Measurements from ENCODE around the gene SETBP1.
A peak's percentile ranks its signal among the peaks of the same experiment; 100 is the strongest.

The SETBP1 gene

DNA sequence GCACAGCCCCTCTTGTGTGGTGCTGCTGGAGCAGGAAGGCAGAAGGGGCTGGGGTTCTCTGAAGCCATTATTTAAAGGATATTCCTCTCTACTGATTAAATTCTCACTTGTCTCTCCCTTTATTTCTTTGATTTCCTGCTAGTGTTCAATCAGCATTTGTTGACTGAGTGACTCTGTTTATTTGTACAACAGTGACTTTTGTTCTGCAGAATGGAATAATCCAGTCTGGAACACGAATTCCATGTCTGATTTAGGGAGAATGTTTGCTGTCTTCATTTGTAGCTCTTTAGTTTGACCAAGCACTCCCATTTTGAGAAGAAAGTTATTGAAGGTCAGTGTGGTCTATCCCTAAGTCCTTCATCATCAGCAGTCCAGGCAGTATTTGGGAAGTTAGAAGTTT is 141.2 kb downstream of the SETBP1 start:
- DNase-seq: no peak

DNA sequence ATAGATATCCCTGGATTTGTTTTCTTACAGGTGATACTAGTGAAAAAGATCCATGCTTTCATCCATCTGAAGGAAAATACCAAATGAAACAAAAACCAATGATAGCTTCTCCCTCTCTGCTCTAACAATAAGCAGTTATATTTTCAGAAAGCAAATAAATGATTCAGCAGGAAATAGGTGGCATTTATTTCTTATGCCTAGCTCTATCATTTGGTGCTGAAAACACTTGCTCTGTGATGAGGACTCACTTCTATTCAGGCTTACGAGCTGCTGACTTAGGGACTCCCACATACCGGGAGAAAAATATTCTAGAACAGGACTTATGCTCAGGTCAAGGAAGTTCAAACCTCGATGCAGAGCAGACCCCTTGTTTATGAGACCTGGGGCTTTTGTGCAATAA is 142.6 kb downstream of the SETBP1 start:
- DNase-seq: no peak

DNA sequence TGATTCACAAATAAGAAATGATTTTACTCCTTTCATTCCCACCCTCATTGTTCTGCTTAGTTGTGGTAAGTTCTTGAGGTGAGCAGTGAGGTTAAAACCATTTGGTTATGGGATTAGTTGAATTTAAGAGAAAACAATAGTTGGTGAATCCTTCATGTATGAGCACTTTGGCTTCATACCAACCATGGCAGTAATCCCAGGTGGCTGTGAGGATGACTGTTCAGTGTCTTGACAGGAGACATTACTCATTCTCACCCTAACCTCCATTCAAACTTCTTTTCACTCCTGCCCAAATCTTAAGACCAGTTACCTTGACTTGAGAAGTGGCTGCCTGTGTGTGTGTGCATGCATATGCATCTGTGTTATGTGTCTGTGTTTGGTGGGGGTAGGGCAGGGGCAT is 143.1 kb downstream of the SETBP1 start:
- DNase-seq: no peak

DNA sequence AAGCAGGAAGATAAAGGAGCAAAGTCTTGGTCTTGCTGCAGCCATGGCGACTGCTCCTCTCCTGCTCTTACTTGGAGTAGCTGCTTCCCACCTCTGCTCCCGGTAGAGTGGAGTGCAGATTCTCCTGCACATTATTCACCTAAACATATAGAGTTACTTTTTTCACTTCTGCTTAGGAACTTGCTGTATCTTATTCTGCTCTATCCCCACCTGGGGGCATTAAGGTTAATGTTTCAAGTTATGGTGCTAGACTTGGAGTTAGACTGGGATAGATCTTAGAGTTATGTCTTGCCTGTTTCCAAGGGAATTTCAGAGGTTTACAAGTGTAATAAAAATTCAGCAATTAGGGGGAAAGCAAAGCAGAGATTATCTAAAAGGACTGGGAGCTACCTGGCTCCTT is 144.2 kb downstream of the SETBP1 start:
- DNase-seq: no peak

DNA sequence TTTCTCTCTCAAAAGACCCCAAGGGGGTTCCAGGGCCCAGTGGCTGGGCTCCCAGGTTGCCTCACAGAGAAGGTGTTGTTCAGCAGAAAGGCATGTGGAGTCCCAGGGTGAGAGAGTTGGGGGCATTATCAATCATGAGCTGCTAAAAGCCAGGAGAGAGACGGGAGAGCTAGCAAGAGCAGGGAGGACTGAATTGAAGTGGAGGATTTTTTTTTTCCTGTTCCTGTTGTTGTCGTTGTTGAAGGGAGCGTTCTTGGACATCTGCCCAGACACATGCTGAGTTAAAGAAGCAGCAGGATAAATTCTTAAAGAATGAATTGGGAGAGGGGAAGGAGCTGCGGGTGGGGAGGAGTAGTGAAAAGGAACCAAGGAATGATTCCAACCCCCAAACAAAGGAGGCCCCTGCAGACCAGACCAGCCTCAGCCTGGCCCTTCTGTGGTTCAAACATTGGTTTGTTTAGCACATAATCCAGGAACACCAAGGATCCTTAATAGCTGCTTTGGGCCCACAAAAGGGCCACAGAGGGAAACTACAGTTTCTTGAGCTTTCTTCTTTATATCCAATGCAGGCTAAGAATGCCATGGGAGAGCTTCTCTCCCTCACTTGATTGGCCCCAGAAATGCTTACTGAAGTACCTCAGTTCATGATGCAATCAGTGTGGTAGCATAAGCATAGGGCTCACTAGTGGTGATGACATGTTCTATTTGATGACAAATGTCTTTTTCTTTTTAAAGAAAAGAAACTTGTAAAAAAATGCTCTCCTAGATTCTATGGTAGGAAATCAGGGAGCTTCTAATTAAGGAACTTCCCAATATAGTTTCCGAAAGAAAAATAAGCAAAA is 146.0 kb downstream of the SETBP1 start:
- no peak for DNase-seq

DNA sequence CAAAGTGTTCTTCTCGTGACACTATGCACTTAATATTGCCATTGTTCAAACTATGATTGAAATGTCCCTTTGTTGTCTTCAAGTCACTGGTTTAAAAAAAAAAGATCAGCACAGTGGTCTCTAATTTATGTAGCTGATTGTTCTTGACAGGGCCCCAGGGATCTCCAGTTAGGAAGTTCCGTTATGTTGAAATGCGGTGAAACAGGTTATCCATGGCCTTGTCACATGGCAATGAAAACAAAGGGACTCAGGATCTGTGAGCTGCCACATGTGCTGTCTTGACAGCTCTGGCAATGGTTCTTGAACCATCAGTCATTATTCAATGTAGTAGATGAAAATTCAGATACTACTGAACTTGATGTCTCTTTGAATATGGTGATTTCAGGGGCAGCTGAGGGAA is 147.4 kb downstream of the SETBP1 start:
- DNase-seq: no peak

DNA sequence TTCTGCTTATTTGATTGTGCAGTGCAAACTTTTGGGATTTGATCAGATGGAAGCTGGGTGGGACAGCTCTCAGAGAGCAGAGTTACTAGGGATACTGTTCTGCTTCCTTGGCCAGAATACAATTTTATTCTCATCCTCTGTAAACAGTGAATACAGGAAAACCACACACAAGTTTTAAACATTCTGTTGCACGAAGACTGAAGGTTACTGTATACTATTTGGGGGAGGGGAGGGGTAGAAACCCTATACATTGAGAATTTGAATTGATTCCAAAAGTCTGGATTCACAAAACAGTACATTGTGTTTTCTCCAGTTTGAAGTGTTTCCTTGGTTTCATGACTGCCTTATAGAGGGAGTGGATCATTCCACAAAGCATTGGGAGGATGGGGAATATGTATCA is 149.9 kb downstream of the SETBP1 start:
- DNase-seq: no peak

DNA sequence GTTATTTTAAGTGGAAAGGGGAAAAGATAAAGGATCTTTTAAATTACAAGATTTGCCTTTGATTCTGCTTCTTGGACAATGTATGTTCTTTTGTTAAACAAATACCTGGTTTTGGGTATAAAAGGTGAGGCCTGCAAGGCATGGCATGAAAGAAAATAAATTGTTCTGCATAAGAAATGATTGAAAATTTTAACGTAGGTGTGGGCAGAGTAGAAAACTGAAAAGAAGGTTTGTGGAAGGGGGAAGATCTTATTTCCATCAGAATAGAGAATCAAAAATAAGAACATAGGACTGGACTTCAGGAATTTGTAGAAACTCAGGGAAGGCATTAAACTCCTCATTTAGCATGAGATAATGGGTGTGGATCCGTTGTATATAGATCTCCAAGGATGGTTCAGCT is 153.1 kb downstream of the SETBP1 start:
- DNase-seq: no peak

DNA sequence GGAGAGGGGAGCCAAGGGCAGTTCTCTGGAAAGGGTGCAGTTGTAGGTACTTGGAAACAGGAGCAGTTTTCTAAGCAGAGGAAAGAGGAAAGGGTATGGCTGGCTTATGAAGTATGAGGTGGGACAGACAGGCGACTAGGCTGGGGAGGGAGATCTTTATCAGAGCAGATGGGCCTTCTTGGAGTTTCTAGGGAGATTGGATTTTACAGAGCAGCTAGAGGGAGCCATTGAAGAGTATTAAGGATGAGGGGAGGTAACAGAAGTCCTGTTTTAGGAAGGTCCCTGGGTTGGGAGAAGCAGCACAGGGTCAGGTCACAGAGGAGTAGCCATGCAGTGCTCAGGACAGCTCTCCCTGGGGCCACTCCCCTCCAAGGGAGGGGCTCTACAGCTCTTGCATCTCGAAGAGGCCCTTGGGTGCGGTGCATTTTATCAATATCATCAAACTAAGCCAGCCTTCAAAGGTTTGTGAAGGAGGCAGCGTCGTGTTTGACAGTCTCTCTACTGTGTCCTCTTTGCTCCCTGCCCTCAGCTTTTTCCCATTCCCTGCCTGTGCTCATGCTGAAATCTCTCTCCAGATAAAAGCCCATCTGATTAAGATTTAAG is 154.3 kb downstream of the SETBP1 start:
- no peak for DNase-seq

DNA sequence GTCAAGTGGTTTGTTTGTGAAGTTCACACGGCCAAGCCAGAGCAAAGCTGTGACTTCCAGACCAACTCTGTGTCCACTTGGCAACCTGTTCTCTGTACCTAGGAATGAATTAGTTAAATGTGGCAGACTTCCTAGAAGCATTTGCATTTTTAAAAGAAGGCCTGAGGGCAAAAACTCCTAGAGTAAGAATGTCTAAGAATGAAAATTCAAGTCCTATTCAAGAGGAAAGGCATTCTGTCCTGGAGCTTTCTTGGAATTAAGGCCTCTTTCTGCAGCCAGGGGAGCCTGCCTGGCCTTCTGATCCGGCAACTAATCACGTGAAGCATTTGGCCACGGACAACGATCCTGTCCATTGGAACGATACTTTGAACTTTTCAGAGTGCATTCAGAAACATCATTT is 155.0 kb downstream of the SETBP1 start:
- DNase-seq: no peak

DNA sequence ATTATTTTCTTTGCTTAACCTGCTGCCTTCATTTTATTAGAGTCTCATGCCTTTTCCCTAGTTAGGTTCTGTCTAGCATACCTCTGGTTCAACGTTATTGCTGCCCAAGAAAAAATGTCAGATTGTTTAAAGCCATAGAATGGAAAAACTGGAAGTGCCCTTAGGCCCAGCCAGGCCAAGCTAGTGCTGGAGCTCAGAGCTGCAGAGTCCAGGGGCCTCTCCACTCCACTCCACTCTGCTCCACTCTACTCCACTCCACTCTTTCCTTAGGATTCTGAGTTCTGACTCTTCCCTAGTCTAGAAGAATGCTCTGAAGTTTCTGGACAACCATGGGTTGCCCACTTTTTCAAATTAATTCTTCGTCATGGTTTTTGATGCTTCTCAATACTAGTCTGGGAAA is 155.6 kb downstream of the SETBP1 start:
- DNase-seq: no peak

DNA sequence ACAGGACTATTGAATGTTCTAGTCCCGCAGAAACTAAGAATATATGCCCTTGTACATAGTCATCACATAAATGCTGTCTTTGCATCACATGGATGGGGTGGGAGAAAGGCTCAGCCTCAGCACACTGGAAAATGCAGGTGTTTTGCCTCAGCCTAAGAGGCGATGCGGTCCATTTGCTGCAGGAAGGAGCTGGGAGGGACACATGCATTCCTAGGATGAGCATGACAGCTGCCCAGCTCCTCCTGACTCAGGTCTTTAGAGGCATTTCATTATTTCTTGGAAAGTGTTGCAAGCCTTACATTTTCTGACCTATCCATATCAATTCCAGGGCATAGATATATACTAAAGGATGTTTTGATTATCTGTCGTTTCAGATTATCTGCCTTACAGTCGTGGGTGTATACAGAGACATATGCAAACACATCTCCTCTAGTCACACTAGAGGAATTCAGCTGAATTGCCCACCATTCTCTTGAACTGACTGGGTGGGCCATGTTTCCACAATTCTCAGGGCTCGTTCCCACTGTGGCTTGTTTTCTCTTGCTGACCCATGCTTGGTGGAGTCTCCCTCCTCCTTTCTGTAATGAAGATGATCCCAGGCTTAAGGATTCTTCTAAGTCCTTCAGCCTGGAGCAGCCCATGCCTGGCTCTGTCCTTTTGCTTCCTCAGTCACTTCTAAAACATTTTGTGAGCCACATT is 156.9 kb downstream of the SETBP1 start:
- no peak for DNase-seq

DNA sequence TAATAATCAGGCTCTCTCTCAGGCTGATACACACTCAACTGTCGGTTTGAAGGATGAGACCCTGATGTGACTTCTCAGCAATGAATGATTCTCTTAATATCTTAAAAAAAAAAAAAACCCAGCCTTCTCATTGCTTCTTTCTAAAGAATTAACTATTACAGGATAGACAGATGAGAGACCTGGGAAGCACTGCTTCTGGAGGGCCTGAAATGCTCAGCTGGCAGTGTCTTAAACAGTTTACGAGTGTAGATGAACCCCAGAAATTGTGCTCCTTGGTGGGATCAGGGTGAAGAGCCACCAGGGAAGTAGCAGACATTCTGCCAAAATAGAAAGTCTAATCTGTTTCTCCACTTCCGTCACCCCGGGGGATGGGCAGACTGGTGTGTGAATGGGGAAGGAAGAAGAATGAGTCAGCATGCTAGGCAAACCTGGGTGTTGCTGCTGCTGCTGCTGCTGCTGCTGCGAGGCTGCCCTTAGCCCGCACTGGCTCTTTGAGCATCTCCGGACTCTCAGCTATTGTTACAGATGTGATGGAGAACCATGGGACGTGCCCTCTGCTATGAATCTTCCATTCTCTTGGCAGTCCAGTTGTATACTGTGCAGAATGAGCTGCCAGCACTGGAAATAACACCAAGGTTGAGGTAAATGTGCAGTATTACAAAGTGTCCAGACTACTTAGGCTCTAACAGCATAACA is 158.4 kb downstream of the SETBP1 start:
- peak; percentile 26 for DNase-seq

DNA sequence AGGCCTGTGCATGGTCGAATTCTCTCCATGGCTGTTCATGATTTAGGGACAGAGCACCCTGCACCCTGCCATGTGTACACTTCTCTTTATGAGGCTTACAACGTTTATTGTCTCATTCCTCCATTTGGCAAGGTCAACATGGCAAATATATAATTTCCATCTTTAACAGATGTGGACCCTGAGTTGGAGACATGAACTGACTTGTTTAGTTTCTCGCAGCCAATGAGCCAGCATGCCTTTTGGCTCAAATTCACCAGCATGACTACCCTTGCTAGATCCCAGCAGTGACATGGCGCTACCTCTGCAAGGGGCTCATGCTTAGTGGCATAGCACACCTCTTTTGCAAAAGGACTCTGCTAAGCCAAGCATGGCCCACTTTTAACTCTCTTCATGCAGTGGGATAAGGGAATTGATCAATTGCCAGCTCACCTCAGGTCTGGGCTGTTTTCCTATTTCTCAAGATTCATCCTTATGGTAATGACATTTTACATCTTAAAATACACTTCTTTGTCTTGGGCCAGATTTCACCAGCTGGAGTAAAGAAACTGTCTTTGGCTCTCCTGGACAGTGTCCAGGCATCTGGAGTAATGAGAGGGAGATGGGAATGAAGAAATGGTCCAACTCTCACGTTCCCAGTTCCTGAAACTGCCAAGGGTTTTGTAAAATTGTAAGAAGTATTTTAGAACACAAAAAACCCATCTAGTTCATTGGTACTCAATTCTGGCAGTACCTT is 159.5 kb downstream of the SETBP1 start:
- DNase-seq: peak; percentile 91

DNA sequence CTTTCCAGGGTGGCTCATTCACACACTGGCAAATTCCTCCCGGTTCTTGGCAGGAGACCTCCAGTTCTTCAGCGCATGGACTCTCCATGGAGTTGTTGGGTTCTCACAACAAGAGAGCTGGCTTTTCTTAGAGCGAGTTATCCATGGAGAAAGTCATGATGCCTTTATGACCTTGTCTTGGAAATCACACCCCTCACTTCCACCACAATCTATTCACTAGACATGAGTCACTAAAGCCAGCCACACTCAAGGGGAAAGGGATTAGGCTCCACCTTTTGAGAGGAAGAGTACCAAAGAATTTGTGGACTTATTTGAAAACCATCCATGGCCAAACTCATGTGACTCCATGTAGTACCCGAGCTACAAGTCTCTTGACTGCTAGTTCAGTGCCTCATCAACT is 160.5 kb downstream of the SETBP1 start:
- no peak for DNase-seq

DNA sequence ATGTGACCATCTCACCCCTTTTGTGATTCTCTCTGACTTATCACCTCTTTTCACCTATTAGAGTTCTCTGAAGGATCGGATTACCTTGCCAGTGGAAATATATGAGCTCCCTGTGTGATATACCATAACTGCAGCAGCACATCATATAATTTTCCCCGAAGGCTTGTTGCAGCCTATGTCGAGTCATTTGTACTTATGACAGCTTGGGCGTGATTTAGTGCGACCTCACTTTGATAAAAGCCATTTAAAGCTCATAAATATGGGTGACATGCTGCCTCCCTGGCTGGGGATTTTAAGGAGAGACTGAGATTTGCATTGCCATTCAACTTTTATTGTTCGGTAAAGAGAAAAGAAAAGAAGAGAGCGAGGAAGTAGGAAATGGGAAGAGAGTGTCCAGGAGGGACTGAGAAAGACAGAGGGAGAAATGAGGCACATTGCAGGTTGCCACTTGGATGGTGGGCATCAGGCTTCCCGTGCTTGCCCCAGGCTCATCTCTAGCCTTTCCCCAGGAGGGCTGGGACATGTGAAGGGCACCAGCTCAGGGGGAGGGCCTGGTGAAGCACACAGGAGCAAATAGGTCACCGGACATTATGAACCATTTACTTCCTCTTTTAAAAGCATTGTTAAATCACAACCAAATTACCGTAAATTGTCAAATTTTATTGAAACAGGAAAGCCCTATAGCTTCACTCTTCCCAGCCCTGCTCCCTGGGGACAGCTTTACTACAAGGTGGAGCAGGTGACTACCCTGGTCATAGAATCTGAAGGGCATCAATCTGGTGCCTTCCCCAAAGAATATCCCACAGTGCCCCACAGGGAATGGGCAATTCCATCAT is 161.3 kb downstream of the SETBP1 start:
- no peak for DNase-seq

DNA sequence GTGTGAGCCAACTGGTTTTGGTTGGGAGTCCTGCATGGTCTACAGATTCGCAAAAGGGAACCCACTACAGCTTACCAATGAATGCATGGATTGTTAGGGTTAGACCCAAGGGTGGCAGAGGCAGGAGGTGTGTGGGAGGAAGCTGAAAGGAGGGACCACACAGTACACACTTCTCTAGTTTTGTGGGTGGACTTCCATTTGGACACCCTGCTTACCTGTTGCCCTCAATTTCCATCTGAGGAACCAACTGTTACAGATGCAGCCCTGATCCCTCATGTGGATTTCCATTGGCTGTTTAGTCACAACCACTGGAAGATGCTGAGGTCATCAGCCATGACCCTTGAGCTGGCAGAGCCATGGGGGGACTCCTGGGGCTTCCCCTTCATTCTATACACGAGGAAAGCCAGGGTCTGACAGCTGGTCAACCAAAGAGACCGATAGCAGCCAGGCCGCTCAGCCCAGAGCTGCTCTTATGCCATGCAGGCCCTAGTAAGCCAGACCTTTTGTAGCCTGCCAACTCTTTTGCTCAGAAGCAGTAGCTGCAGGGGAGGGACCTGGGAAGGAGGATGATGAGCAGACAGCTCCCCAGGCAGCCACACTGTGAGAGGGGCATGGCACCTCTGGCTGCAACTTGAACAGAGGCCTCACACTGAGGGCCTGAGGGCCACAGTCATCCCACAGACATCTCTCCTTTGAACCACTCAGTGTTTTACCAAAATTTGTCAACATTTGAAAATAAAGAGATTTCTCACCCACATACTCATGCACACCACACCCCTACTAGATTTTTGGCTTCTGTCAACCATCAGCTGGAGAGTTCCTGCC is 162.1 kb downstream of the SETBP1 start:
- no peak for DNase-seq

DNA sequence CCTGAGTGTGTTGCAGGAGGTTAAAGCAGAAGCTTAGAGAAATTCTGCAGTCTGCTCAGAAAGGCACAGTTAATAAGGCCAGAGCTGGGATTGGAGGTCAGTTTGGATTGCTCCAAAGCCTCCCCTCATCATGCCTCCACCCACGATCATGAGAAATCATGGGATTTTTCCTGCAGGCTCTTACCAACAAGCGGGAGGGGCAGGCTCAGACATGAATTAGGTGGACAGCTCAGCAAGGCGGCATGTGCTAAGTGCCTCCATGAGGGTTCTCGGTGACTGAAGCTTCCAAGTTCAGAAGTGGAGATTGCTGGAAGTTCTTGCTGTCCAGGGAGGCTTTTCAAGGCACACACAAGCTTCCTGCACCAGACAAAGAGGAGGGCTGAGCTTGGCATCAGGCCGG is 163.8 kb downstream of the SETBP1 start:
- DNase-seq: no peak

DNA sequence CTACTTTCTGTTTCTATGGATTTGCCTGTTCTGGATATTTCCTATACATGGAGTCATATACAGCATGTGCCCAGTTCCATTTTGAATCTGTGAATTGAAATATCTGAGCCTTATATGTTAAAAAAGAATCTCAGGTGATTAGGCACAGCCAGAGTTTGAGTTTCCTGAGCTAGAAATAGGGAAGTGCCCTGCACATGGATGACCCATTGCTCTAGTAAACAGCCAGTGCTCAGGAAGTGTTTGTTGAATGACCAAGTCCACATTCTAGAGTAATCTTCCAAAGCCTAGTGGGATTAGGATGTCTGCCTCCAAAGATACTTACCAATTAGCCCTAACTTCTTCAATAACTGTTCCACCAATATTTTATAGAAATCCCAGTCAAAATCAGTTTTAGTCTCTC is 165.8 kb downstream of the SETBP1 start:
- DNase-seq: no peak

DNA sequence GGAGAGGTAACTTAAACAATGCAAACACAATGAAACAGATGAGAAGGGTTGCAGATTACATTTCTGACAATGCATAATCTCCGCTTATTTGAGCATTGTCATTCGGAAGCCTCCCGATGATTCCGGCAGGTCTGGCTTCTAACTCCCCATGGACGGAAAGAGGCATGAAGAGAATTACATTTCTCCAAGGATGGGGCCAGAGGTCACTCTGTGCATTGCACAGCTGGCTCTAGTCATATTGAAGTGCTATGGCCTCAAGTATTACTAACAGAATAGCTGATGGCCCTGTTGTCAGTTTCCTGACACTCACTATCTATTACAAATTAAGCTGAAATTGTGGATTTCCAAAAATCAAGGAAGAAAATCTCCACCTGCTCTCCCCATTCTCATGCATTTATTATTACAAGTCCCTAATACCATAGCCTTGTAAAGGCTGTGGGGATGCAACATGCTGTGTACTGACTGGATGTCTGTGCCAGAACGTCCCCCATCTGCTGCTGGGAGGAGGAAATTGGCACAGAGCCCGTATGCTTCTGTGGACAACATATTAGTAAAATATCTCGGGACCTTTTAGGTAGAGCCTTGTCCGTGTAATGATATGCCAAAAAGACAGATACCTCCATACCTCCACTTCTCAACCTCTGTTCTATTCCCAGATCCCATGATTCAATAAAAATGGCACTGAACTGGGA is 168.1 kb downstream of the SETBP1 start:
- peak; percentile 60 for DNase-seq

Measured in NCI-H1694 (cell line).